B cell (primary cell): Measurements from ENCODE around the gene RBP2. TPM values are rescaled to one million over a fixed set of nuclear protein-coding genes. Genes with fewer than 3 reads are reported as not detected.

Experiments used
- ATAC-seq: fragments of 200-7000 bp; cut with Tn5 transposase; one replicate; pipeline ENCODE4 v1.10.0; 2021; ENCODE audit warnings: low read depth, mild to moderate bottlenecking, moderate number of reproducible peaks, moderate library complexity
- CTCF ChIA-PET: fragments of 350-600 bp; sonication (Branson Sonifier 250); formaldehyde crosslinking; loops from one replicate; lab custom pipeline; 2021; ENCODE audit warnings: antibody characterized with exemption, inconsistent platforms; lab: Charles Lee
- POLR2A ChIA-PET: fragments of 350-600 bp; sonication (Branson Sonifier 250); formaldehyde crosslinking; loops from one replicate; lab custom pipeline; 2021; ENCODE audit warnings: antibody characterized with exemption; lab: Charles Lee
- DNase-seq: peaks from one replicate; pipeline ENCODE4 v3.0.0; 2013
- H2AFZ ChIP-seq: 2 replicates; pipeline ENCODE4 v1.6.1; 2012; ENCODE audit warnings: mild to moderate bottlenecking, low read depth, low read length; ENCODE audit not compliant: insufficient read depth, poor library complexity, severe bottlenecking
- H3K27ac ChIP-seq, 2 donors: 1 replicate in 1 of 2; 2 replicates in 1 of 2; pipeline ENCODE4 v1.5.1; 2012 to 2013; ENCODE audit warnings: low read length in 2 of 2, mild to moderate bottlenecking in 2 of 2, moderate library complexity in 1 of 2
- H3K27me3 ChIP-seq, 4 experiments: fragments of 200-600 bp in 1 of 4; sonication (generic) in 1 of 4; replicated peaks in 1 of 4; 1 replicate in 2 of 4; 2 replicates in 2 of 4; pipeline versions ENCODE4 v1.6.1 to v1.7.0; 2013 to 2016; ENCODE audit warnings: low read length in 3 of 4, mild to moderate bottlenecking in 2 of 4, mixed read lengths in 1 of 4, moderate library complexity in 1 of 4; ENCODE audit not compliant: insufficient read depth in 4 of 4, control insufficient read depth in 3 of 4; ENCODE audit errors: control extremely low read depth in 1 of 4
- H3K36me3 ChIP-seq, 2 experiments: replicated peaks in 1 of 2; 1 replicate in 1 of 2; 2 replicates in 1 of 2; pipeline versions ENCODE4 v1.6.1 to v1.7.1; 2013; ENCODE audit warnings: low read length in 1 of 2; ENCODE audit not compliant: insufficient read depth in 2 of 2, control insufficient read depth in 1 of 2; ENCODE audit errors: control extremely low read depth in 1 of 2, extremely low read depth in 1 of 2
- H3K4me1 ChIP-seq, 2 donors: fragments of 200-600 bp in 1 of 2; sonication (generic) in 1 of 2; 1 replicate in 1 of 2; 2 replicates in 1 of 2; pipeline versions ENCODE4 v1.5.1 to v1.6.1; 2013 to 2017; ENCODE audit warnings: low read length in 2 of 2; ENCODE audit not compliant: control insufficient read depth in 2 of 2, insufficient read depth in 2 of 2
- H3K4me2 ChIP-seq: replicated peaks from 2 replicates; pipeline ENCODE3; 2012; ENCODE audit warnings: mild to moderate bottlenecking, low read depth, low read length; ENCODE audit not compliant: poor library complexity, severe bottlenecking
- H3K4me3 ChIP-seq, 5 experiments: fragments of 200-600 bp in 1 of 5; sonication (generic) in 1 of 5; 1 replicate in 3 of 5; 2 replicates in 2 of 5; pipeline versions ENCODE4 v1.5.1 to v1.7.0; 2011 to 2016; ENCODE audit warnings: low read length in 4 of 5, mild to moderate bottlenecking in 4 of 5, low read depth in 2 of 5, control low read depth in 1 of 5, moderate library complexity in 1 of 5; ENCODE audit not compliant: insufficient read depth in 1 of 5; ENCODE audit errors: control extremely low read depth in 1 of 5, extremely low read depth in 1 of 5
- H3K79me2 ChIP-seq: fragments of 200-600 bp; sonication (generic); one replicate; pipeline ENCODE4 v1.6.0; 2016; ENCODE audit warnings: low read length; ENCODE audit not compliant: control insufficient read depth, insufficient read depth
- H3K9ac ChIP-seq: fragments of 200-600 bp; sonication (generic); 2 replicates; pipeline ENCODE4 v1.6.1; 2017; ENCODE audit warnings: mild to moderate bottlenecking, low read length, moderate library complexity
- H3K9me3 ChIP-seq, 3 donors: one replicate each; pipeline versions ENCODE4 v1.6.1 to v1.7.1; 2013; ENCODE audit warnings: low read length in 2 of 3; ENCODE audit not compliant: control insufficient read depth in 2 of 3, insufficient read depth in 1 of 3; ENCODE audit errors: control extremely low read depth in 1 of 3
- H4K20me1 ChIP-seq: 2 replicates; pipeline ENCODE4 v1.6.0; 2012; ENCODE audit warnings: mild to moderate bottlenecking, low read length; ENCODE audit not compliant: insufficient read depth, control insufficient read depth, poor library complexity, severe bottlenecking
- H3K27ac Mint-ChIP-seq: one replicate; pipeline ENCODE4 v1.8.0; 2021; ENCODE audit warnings: mixed read lengths
- H3K27me3 Mint-ChIP-seq: one replicate; pipeline ENCODE4 v1.8.0; 2021; ENCODE audit warnings: mixed read lengths
- H3K4me1 Mint-ChIP-seq: one replicate; pipeline ENCODE4 v1.8.0; 2021; ENCODE audit warnings: mixed read lengths
- H3K4me3 Mint-ChIP-seq: one replicate; pipeline ENCODE4 v1.8.0; 2021; ENCODE audit warnings: mixed read lengths
- H3K9me3 Mint-ChIP-seq: one replicate; pipeline ENCODE4 v1.8.0; 2022; ENCODE audit warnings: mixed read lengths; ENCODE audit not compliant: insufficient read depth
- CTCF ChIP-seq: fragments of 200-600 bp; IDR thresholded peaks from one replicate; pipeline ENCODE4 v1.8.0; 2022; ENCODE audit warnings: antibody characterized with exemption, mild to moderate bottlenecking
- EZH2 ChIP-seq: IDR thresholded peaks from 2 replicates; pipeline ENCODE4 v1.6.1; 2012; ENCODE audit warnings: borderline replicate concordance, low read depth, mild to moderate bottlenecking, moderate library complexity, low read length; ENCODE audit not compliant: insufficient read depth, poor library complexity, severe bottlenecking
- WGBS: methylation state at CpG from one replicate; pipeline ENCODE4 v1.1.5; 2013; ENCODE audit warnings: missing lambda C conversion rate; ENCODE audit not compliant: insufficient coverage; 5-methylcytosine and 5-hydroxymethylcytosine counted together
- intact Hi-C: fragments of 100-400 bp; cut with micrococcal nuclease; formaldehyde crosslinking; loops from one replicate; pipeline ENCODE4 v1.10.0; 2022
- polyA plus RNA-seq: library from polyadenylated mRNA; depleted of rRNA; stranded (reverse); fragments of >200 nt; gene quantifications from 2 replicates; pipeline ENCODE4 v1.2.3, GENCODE V29; 2012
- total RNA-seq, 2 donors: library from RNA; stranded (reverse); fragments of 120-200 nt in 1 of 2; gene quantifications; 1 replicate in 1 of 2; 2 replicates in 1 of 2; pipeline versions ENCODE4 v1.2.3 to v1.2.4, GENCODE V29; 2013 to 2022

Gene RBP2
- total and polyA plus RNA-seq, 2 donors (not counting 1 experiment from before 2014, with no cell fraction given) = not detected

GRCh38 chr3:139434228-139434627 is 42.1 kb downstream of the RBP2 start:
- Histone ChIP-seq H3K79me2 (no peaks in the 10 kb centered on the region), H3K4me1 (no peaks in the 10 kb centered on the region), H4K20me1 (no peaks in the 10 kb centered on the region), H3K27me3 (no peaks in the 10 kb centered on the region), H3K4me2 (no peak overlapping the region), H3K36me3 (no peaks in the 10 kb centered on the region), H3K9ac (no peak overlapping the region), H3K27ac (no peak overlapping the region), H3K4me3 (no peak overlapping the region), H3K9me3 (no peaks in the 10 kb centered on the region), H2AFZ (no peak overlapping the region)
- CTCF ChIA-PET = no interaction called here
- H3K4me1 Mint-ChIP-seq = no peaks in the 10 kb centered on the region
- no CpG with 5 or more reads among the region's 1 CpG for WGBS
- DNase-seq (no peak), ATAC-seq (no peak)
- no peaks in the 10 kb centered on the region for H3K27me3 Mint-ChIP-seq
- no peak overlapping the region for H3K4me3 Mint-ChIP-seq
- no peak for TF ChIP-seq CTCF
- no peak for TF ChIP-seq EZH2
- no peaks in the 10 kb centered on the region for H3K9me3 Mint-ChIP-seq
- POLR2A ChIA-PET = no interaction called here
- H3K27ac Mint-ChIP-seq = no peak overlapping the region
- intact Hi-C loops = no loop called here

- Histone ChIP-seq H3K4me2 (no peak overlapping the region), H2AFZ (no peak overlapping the region), H3K4me3 (no peak overlapping the region), H3K27ac (no peak overlapping the region), H3K4me1 (no peaks in the 10 kb centered on the region), H4K20me1 (no peaks in the 10 kb centered on the region), H3K9ac (no peak overlapping the region), H3K27me3 (no peaks in the 10 kb centered on the region), H3K36me3 (no peaks in the 10 kb centered on the region), H3K9me3 (no peaks in the 10 kb centered on the region), H3K79me2 (no peaks in the 10 kb centered on the region)
- H3K9me3 Mint-ChIP-seq = no peaks in the 10 kb centered on the region
- intact Hi-C loops = no loop called here
- ChIA-PET POLR2A (no interaction called here), CTCF (no interaction called here)
- no peaks in the 10 kb centered on the region for H3K27me3 Mint-ChIP-seq
- H3K4me3 Mint-ChIP-seq = no peak overlapping the region
- no peak for TF ChIP-seq EZH2
- TF ChIP-seq CTCF = no peak
- no peak for DNase-seq
- no peaks in the 10 kb centered on the region for H3K4me1 Mint-ChIP-seq
- no peak for ATAC-seq
- no CpG with 5 or more reads among the region's 1 CpG for WGBS
- H3K27ac Mint-ChIP-seq = no peak overlapping the region
Measured at GRCh38 chr3:139433089-139433488, 43.2 kb downstream of the RBP2 start.
